ENCODE results near the gene OR2T1.
"Not testable (repeated sequence)": the region's sequence is repeated elsewhere in the genome, so short reads cannot be mapped to it uniquely, and the experiment has no call there.

OR2T1 gene

GRCh38 chr1:248433811-248434415 lies 31.1 kb downstream of the OR2T1 start:
- in situ Hi-C loops (cut with HindIII; ENCODE audit: low sequenced_read_pairs), result not testable (repeated sequence)

GRCh38 chr1:248434913-248435312 lies 32.1 kb downstream of the OR2T1 start:
- in situ Hi-C loops (cut with HindIII; ENCODE audit: low sequenced_read_pairs), result not testable (repeated sequence)

GRCh38 chr1:248436303-248436702 lies 33.5 kb downstream of the OR2T1 start:
- in situ Hi-C loops (cut with HindIII; ENCODE audit: low sequenced_read_pairs), result not testable (repeated sequence)

- in situ Hi-C loops (cut with HindIII; ENCODE audit: low sequenced_read_pairs), result not testable (repeated sequence)
These were observed 35.8 kb downstream of the OR2T1 start for GRCh38 chr1:248438668-248439067.

- in situ Hi-C loops (cut with HindIII; ENCODE audit: low sequenced_read_pairs), result not testable (repeated sequence)
These were observed 36.4 kb downstream of the OR2T1 start for GRCh38 chr1:248439283-248439682.

- in situ Hi-C loops (cut with HindIII; ENCODE audit: low sequenced_read_pairs), result not testable (repeated sequence)
These were observed 39.8 kb downstream of the OR2T1 start for GRCh38 chr1:248442500-248443277.

- in situ Hi-C loops (cut with HindIII; ENCODE audit: low sequenced_read_pairs), result not testable (repeated sequence)
These were observed 41.8 kb downstream of the OR2T1 start for GRCh38 chr1:248444603-248445002.

GRCh38 chr1:248445399-248445798 lies 42.6 kb downstream of the OR2T1 start, which contains the start of gene OR2T2:
Gene OR2T2, plus strand, starts transcription at chr1:248445637. Its CDS starts 7,161 bp downstream, at chr1:248452798.
- in situ Hi-C loops (cut with HindIII; ENCODE audit: low sequenced_read_pairs), result not testable (repeated sequence)

- in situ Hi-C loops (cut with HindIII; ENCODE audit: low sequenced_read_pairs), result not testable (repeated sequence)
These were observed 45.7 kb downstream of the OR2T1 start for GRCh38 chr1:248448409-248449074.

GRCh38 chr1:248449821-248450465 lies 47.1 kb downstream of the OR2T1 start:
- in situ Hi-C loops (cut with HindIII; ENCODE audit: low sequenced_read_pairs), result not testable (repeated sequence)

GRCh38 chr1:248450466-248451145 lies 47.8 kb downstream of the OR2T1 start:
- in situ Hi-C loops (cut with HindIII; ENCODE audit: low sequenced_read_pairs), result not testable (repeated sequence)

- in situ Hi-C loops (cut with HindIII; ENCODE audit: low sequenced_read_pairs), result not testable (repeated sequence)
These were observed 50.8 kb downstream of the OR2T1 start for GRCh38 chr1:248453619-248454018.

- in situ Hi-C loops (cut with HindIII; ENCODE audit: low sequenced_read_pairs), result not testable (repeated sequence)
These were observed 52.2 kb downstream of the OR2T1 start for GRCh38 chr1:248455045-248455444.

- in situ Hi-C loops (cut with HindIII; ENCODE audit: low sequenced_read_pairs), result not testable (repeated sequence)
These were observed 53.8 kb downstream of the OR2T1 start for GRCh38 chr1:248456635-248457034.

All from DLD1 (cell line).